A673 (cell line): ENCODE data around the gene TPTE2. TPM values are rescaled to one million over a fixed set of nuclear protein-coding genes. Genes with fewer than 3 reads are reported as not detected.

Source experiments
- BruUV-seq: library from RNA; stranded (reverse); fragments of 400-500 nt; replicated peaks from 2 replicates; lab custom pipeline; 2021; lab: Mats Ljungman, UMichigan
- CTCF ChIA-PET: fragments of 300-600 bp; sonication (Branson Sonifier 250); formaldehyde crosslinking; loops from one replicate; lab custom pipeline; 2022; ENCODE audit warnings: antibody characterized with exemption; lab: Charles Lee
- POLR2A ChIA-PET: fragments of 300-600 bp; sonication (Branson Sonifier 250); formaldehyde crosslinking; loops from one replicate; lab custom pipeline; 2022; ENCODE audit warnings: antibody characterized with exemption; ENCODE audit not compliant: low non-redundant PET; lab: Charles Lee
- DNase-seq: peaks from one replicate; pipeline ENCODE4 v3.0.0-alpha.2; 2015; ENCODE audit warnings: low spot score
- H3K27ac ChIP-seq: fragments of 200-600 bp; sonication (generic); 2 replicates; pipeline ENCODE4 v1.5.1; 2016; ENCODE audit warnings: mixed run types, low read depth, mild to moderate bottlenecking, mixed read lengths, antibody characterized with exemption, low read length; ENCODE audit not compliant: poor library complexity, severe bottlenecking
- H3K27me3 ChIP-seq: fragments of 200-600 bp; sonication (generic); replicated peaks from 2 replicates; pipeline ENCODE4 v1.6.1; 2017; ENCODE audit warnings: mixed run types, low read depth, mild to moderate bottlenecking, mixed read lengths, antibody characterized with exemption, low read length; ENCODE audit not compliant: insufficient read depth, poor library complexity
- H3K36me3 ChIP-seq: fragments of 200-600 bp; sonication (generic); 2 replicates; pipeline ENCODE4 v1.6.1; 2016; ENCODE audit warnings: mixed run types, mild to moderate bottlenecking, mixed read lengths, antibody characterized with exemption, low read length; ENCODE audit not compliant: insufficient read depth, poor library complexity, severe bottlenecking
- H3K4me1 ChIP-seq: fragments of 200-600 bp; sonication (generic); 2 replicates; pipeline ENCODE4 v1.6.1; 2017; ENCODE audit warnings: mixed run types, mild to moderate bottlenecking, mixed read lengths, antibody characterized with exemption, low read length; ENCODE audit not compliant: insufficient read depth, poor library complexity, severe bottlenecking
- H3K4me3 ChIP-seq: fragments of 200-600 bp; sonication (generic); 2 replicates; pipeline ENCODE4 v1.5.1; 2016; ENCODE audit warnings: low read depth, mixed run types, mild to moderate bottlenecking, mixed read lengths, low read length; ENCODE audit not compliant: poor library complexity, severe bottlenecking
- H3K9me3 ChIP-seq: fragments of 200-600 bp; sonication (generic); 2 replicates; pipeline ENCODE4 v1.6.1; 2016; ENCODE audit warnings: mixed run types, low read depth, mild to moderate bottlenecking, mixed read lengths, antibody characterized with exemption, low read length; ENCODE audit not compliant: poor library complexity, severe bottlenecking
- EZH2 ChIP-seq: fragments of 200-600 bp; sonication (generic); IDR thresholded peaks from 2 replicates; pipeline ENCODE4 v1.6.1; 2017; ENCODE audit warnings: borderline replicate concordance, low read depth, mild to moderate bottlenecking, mixed read lengths, antibody characterized with exemption, low read length; ENCODE audit not compliant: poor library complexity, severe bottlenecking
- intact Hi-C: fragments of 100-400 bp; cut with micrococcal nuclease; formaldehyde crosslinking; loops from one replicate; pipeline ENCODE4 v1.10.0; 2022; ENCODE audit not compliant: unreplicated experiment
- total RNA-seq: library from RNA; stranded (reverse); gene quantifications from 2 replicates; pipeline ENCODE4 v1.2.3, GENCODE V29; 2021
- TF ChIP-seq, protein P1 (sequence below): fragments of 300-800, 200-600 bp; sonication (generic); conservative IDR thresholded peaks from 2 replicates; pipeline ENCODE4 v1.5.1; 2017; ENCODE audit warnings: low read depth, mild to moderate bottlenecking, antibody characterized with exemption, low read length, moderate library complexity, mixed read lengths

TPTE2 gene
- total RNA-seq, 1 experiment from 2014 or later, result 27.5 TPM

DNA sequence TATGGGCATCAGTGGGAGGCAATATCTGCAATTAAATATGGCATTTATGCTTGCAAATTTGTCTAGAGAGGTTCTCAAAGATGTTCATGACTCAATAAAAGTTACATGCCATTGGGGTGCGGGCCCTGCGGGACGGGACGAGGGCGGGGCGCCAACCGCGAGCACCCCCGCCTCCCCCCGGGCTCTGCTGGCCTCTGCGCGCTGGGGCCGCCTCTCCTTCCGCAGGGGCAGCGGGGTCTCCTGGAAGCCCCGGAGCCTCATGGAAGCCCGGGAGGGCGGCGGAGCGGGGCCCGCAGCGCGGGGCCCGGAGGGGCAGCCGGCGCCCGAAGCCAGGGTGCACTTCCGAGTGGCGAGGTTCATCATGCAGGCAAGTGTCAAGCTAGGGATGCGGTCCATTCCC lies 179.2 kb downstream of the TPTE2 start:
- Histone ChIP-seq H3K27ac (no peak overlapping the region), H3K27me3 (no peaks in the 10 kb centered on the region), H3K4me1 (no peaks in the 10 kb centered on the region), H3K36me3 (no peaks in the 10 kb centered on the region), H3K9me3 (no peaks in the 10 kb centered on the region), H3K4me3 (no peak overlapping the region)
- intact Hi-C loops, result no loop called here
- POLR2A ChIA-PET, result no interaction called here
- CTCF ChIA-PET, result no interaction called here
- no TSS peak for BruUV-seq
- no peak for DNase-seq
- TF ChIP-seq, protein P1, sequence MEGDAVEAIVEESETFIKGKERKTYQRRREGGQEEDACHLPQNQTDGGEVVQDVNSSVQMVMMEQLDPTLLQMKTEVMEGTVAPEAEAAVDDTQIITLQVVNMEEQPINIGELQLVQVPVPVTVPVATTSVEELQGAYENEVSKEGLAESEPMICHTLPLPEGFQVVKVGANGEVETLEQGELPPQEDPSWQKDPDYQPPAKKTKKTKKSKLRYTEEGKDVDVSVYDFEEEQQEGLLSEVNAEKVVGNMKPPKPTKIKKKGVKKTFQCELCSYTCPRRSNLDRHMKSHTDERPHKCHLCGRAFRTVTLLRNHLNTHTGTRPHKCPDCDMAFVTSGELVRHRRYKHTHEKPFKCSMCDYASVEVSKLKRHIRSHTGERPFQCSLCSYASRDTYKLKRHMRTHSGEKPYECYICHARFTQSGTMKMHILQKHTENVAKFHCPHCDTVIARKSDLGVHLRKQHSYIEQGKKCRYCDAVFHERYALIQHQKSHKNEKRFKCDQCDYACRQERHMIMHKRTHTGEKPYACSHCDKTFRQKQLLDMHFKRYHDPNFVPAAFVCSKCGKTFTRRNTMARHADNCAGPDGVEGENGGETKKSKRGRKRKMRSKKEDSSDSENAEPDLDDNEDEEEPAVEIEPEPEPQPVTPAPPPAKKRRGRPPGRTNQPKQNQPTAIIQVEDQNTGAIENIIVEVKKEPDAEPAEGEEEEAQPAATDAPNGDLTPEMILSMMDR, result no peak
- TF ChIP-seq EZH2, result no peak

Other genes with a start within 250 kb of the TPTE2 start
- 29.1 and 32.3 TPM in 2 replicates for gene MPHOSPH8, start 72.1 kb upstream of the TPTE2 start, total RNA-seq
- 90.9 and 92.2 TPM in 2 replicates for gene PSPC1, start 221.4 kb upstream of the TPTE2 start, total RNA-seq